Calu3 (cell line): ENCODE results near the gene DOCK10. TPM values are rescaled to one million over a fixed set of nuclear protein-coding genes. Genes with fewer than 3 reads are reported as not detected.

Source experiments
- BruUV-seq: library from RNA; stranded (reverse); fragments of 400-500 nt; replicated peaks from 2 replicates; lab custom pipeline; 2021; lab: Mats Ljungman, UMichigan
- CTCF ChIA-PET: fragments of 300-600 bp; sonication (Branson Sonifier 250); formaldehyde crosslinking; loops from one replicate; lab custom pipeline; 2022; ENCODE audit warnings: antibody characterized with exemption; lab: Charles Lee
- DNase-seq: peaks from one replicate; pipeline ENCODE4 v3.0.0; 2022
- H3K27ac Mint-ChIP-seq: one replicate; pipeline ENCODE4 v1.8.0; 2022; ENCODE audit warnings: mixed read lengths; ENCODE audit not compliant: unreplicated experiment
- H3K27me3 Mint-ChIP-seq: one replicate; pipeline ENCODE4 v1.8.0; 2022; ENCODE audit warnings: mixed read lengths; ENCODE audit not compliant: unreplicated experiment
- H3K36me3 Mint-ChIP-seq: one replicate; pipeline ENCODE4 v1.8.0; 2022; ENCODE audit warnings: mild to moderate bottlenecking, moderate library complexity, mixed read lengths; ENCODE audit not compliant: insufficient read depth, unreplicated experiment
- H3K4me1 Mint-ChIP-seq: one replicate; pipeline ENCODE4 v1.8.0; 2022; ENCODE audit warnings: mild to moderate bottlenecking, low read depth, mixed read lengths; ENCODE audit not compliant: unreplicated experiment
- H3K4me3 Mint-ChIP-seq: one replicate; pipeline ENCODE4 v1.8.0; 2022; ENCODE audit warnings: mild to moderate bottlenecking, low read depth, moderate library complexity, mixed read lengths; ENCODE audit not compliant: unreplicated experiment
- H3K9me3 Mint-ChIP-seq: one replicate; pipeline ENCODE4 v1.8.0; 2022; ENCODE audit warnings: low read depth, mixed read lengths; ENCODE audit not compliant: unreplicated experiment
- CTCF ChIP-seq: fragments of 200-600 bp; IDR thresholded peaks from one replicate; pipeline ENCODE4 v1.8.0; 2022; ENCODE audit warnings: antibody characterized with exemption; ENCODE audit not compliant: unreplicated experiment
- intact Hi-C: fragments of 100-400 bp; cut with micrococcal nuclease; formaldehyde crosslinking; loops from one replicate; pipeline ENCODE4 v1.10.0; 2022; ENCODE audit not compliant: unreplicated experiment
- total RNA-seq: library from RNA; stranded (reverse); gene quantifications from 2 replicates; pipeline ENCODE4 v1.2.3, GENCODE V29; 2022

The DOCK10 gene
- total RNA-seq, 1 experiment from 2014 or later = 11.9 TPM

- DNase-seq = no peak
- Mint-ChIP-seq H3K27ac (no peak overlapping the region), H3K4me3 (no peak overlapping the region), H3K9me3 (no peaks in the 10 kb centered on the region), H3K36me3 (no peaks in the 10 kb centered on the region), H3K4me1 (no peaks in the 10 kb centered on the region), H3K27me3 (no peaks in the 10 kb centered on the region)
- TF ChIP-seq CTCF = no peak
- intact Hi-C loops = no loop called here
- CTCF ChIA-PET = no interaction called here
- no TSS peak for BruUV-seq
Measured at GRCh38 chr2:224836263-224836662, 206.0 kb downstream of the DOCK10 start.

GRCh38 chr2:224835405-224835804, 206.9 kb downstream of the DOCK10 start:
- Mint-ChIP-seq H3K4me3 (no peak overlapping the region), H3K36me3 (no peaks in the 10 kb centered on the region), H3K27ac (no peak overlapping the region), H3K9me3 (no peaks in the 10 kb centered on the region), H3K4me1 (no peaks in the 10 kb centered on the region), H3K27me3 (no peaks in the 10 kb centered on the region)
- no peak for DNase-seq
- no TSS peak for BruUV-seq
- CTCF ChIA-PET = no interaction called here
- intact Hi-C loops = no loop called here
- TF ChIP-seq CTCF = no peak

- no TSS peak for BruUV-seq
- no peak overlapping the region for H3K4me3 Mint-ChIP-seq
- no peak for DNase-seq
- TF ChIP-seq CTCF = no peak
- CTCF ChIA-PET = no interaction called here
- H3K27me3 Mint-ChIP-seq = no peaks in the 10 kb centered on the region
- no peaks in the 10 kb centered on the region for H3K9me3 Mint-ChIP-seq
- intact Hi-C loops = no loop called here
- H3K27ac Mint-ChIP-seq = no peak overlapping the region
- H3K4me1 Mint-ChIP-seq = no peaks in the 10 kb centered on the region
- H3K36me3 Mint-ChIP-seq = no peaks in the 10 kb centered on the region
Measured at GRCh38 chr2:224833986-224834385, 208.3 kb downstream of the DOCK10 start.

- Mint-ChIP-seq H3K27me3 (no peaks in the 10 kb centered on the region), H3K36me3 (no peaks in the 10 kb centered on the region), H3K4me3 (no peak overlapping the region), H3K9me3 (no peaks in the 10 kb centered on the region), H3K4me1 (no peaks in the 10 kb centered on the region), H3K27ac (no peak overlapping the region)
- no peak for TF ChIP-seq CTCF
- BruUV-seq = no TSS peak
- DNase-seq = no peak
- intact Hi-C loops = no loop called here
- CTCF ChIA-PET = no interaction called here
Measured at GRCh38 chr2:224832207-224832606, 210.1 kb downstream of the DOCK10 start.

GRCh38 chr2:224831530-224831929, 210.7 kb downstream of the DOCK10 start:
- BruUV-seq = no TSS peak
- H3K9me3 Mint-ChIP-seq = no peaks in the 10 kb centered on the region
- no peaks in the 10 kb centered on the region for H3K4me1 Mint-ChIP-seq
- intact Hi-C loops = no loop called here
- CTCF ChIA-PET = no interaction called here
- H3K36me3 Mint-ChIP-seq = no peaks in the 10 kb centered on the region
- no peaks in the 10 kb centered on the region for H3K27me3 Mint-ChIP-seq
- no peak overlapping the region for H3K4me3 Mint-ChIP-seq
- no peak for TF ChIP-seq CTCF
- no peak for DNase-seq
- no peak overlapping the region for H3K27ac Mint-ChIP-seq
